ENCODE measurements around the gene CENPX. TPM values are rescaled to one million over a fixed set of nuclear protein-coding genes. Genes with fewer than 3 reads are reported as not detected.
A peak's percentile ranks its signal among the peaks of the same experiment; 100 is the strongest.

Gene CENPX
- total and polyA plus RNA-seq, 2 of the 13 experiments (the other 11 are each of a cell fraction or from before 2014, with no cell fraction given) = 92.7 to 170 TPM

- no peak; the same call in none of the 2 replicates for TF ChIP-seq ZNF550 (CRISPR knock-in tag; IDR thresholded peaks at IDR 0.05; ENCODE audit: borderline replicate concordance)
- TF ChIP-seq MIER3 (CRISPR knock-in tag; IDR thresholded peaks at IDR 0.05; ENCODE audit: borderline replicate concordance) = peak; percentile 86; the same call in 1 of the 2 replicates
- TF ChIP-seq ZXDC (CRISPR knock-in tag; IDR thresholded peaks at IDR 0.05) = peak; percentile 88
- peak; percentile 81 for TF ChIP-seq TEAD3 (CRISPR knock-in tag; optimal IDR thresholded peaks at IDR 0.05; ENCODE audit: borderline replicate concordance)
- TF ChIP-seq ZNF784 (CRISPR knock-in tag; IDR thresholded peaks at IDR 0.05; ENCODE audit: borderline replicate concordance) = peak; percentile 97
- TF ChIP-seq ATF7 (IDR thresholded peaks at IDR 0.05) = no peak
- peak; percentile 81; the same call in 1 of the 2 replicates for TF ChIP-seq ATF7 (CRISPR knock-in tag; IDR thresholded peaks at IDR 0.05)
- peak; percentile 55; the same call in 1 of the 2 replicates for TF ChIP-seq ZNF143 (CRISPR knock-in tag; IDR thresholded peaks at IDR 0.05)
- peak; percentile 99 for TF ChIP-seq ZNF280B (CRISPR knock-in tag; IDR thresholded peaks at IDR 0.05; ENCODE audit: borderline replicate concordance)
- TF ChIP-seq THAP8 (CRISPR knock-in tag; IDR thresholded peaks at IDR 0.05; ENCODE audit: borderline replicate concordance) = 0 out of 2 replicates have a peak, but pooled peaks have one; percentile 71
- TF ChIP-seq SMARCC2 (IDR thresholded peaks at IDR 0.05) = no peak
- 0 out of 2 replicates have a peak, but pooled peaks have one; percentile 40 for TF ChIP-seq ZNF7 (CRISPR knock-in tag; IDR thresholded peaks at IDR 0.05)
- peak; percentile 98; the same call in 1 of the 2 replicates for TF ChIP-seq ZFP82 (CRISPR knock-in tag; IDR thresholded peaks at IDR 0.05; ENCODE audit: borderline replicate concordance)
- peak; percentile 90 for TF ChIP-seq ZNF709 (CRISPR knock-in tag; IDR thresholded peaks at IDR 0.05)
- TF ChIP-seq RBFOX2 (IDR thresholded peaks at IDR 0.05; ENCODE audit: low read depth, low read length) = peak; percentile 75
- peak; percentile 85 for TF ChIP-seq ZBTB25 (CRISPR knock-in tag; IDR thresholded peaks at IDR 0.05)
- TF ChIP-seq ZNF275 (CRISPR knock-in tag; IDR thresholded peaks at IDR 0.05; ENCODE audit: borderline replicate concordance) = no peak; the same call in 1 of the 2 replicates
- peak; percentile 95 for TF ChIP-seq SIX4 (CRISPR knock-in tag; IDR thresholded peaks at IDR 0.05)
- TF ChIP-seq HNRNPH1 (optimal IDR thresholded peaks at IDR 0.05; ENCODE audit: low read depth, low read length) = peak; percentile 81
- TF ChIP-seq ZFY (CRISPR knock-in tag; IDR thresholded peaks at IDR 0.05) = peak; percentile 94
- no peak for TF ChIP-seq RFXANK (CRISPR knock-in tag; IDR thresholded peaks at IDR 0.05)
These were observed 30.2 kb downstream of the CENPX start (continued) for GRCh38 chr17:81992306-81993102.

Data from HepG2 (cell line).